Measurements from ENCODE around the gene CNTN4. TPM values are rescaled to one million over a fixed set of nuclear protein-coding genes. Genes with fewer than 3 reads are reported as not detected.

Gene CNTN4
- total RNA-seq, 1 experiment from 2014 or later: not detected

- Mint-ChIP-seq H3K36me3 (peaks cover 66% of the 10 kb centered on the region), H3K4me3 (no peak overlapping the region), H3K27me3 (ENCODE audit: low read depth) (no peaks in the 10 kb centered on the region; the same call in 1 of the 2 replicates), H3K27ac (no peak overlapping the region), H3K9me3 (peaks cover 82% of the 10 kb centered on the region), H3K4me1 (no peaks in the 10 kb centered on the region)
- TF ChIP-seq AFF4 (CRISPR knock-in tag; IDR thresholded peaks at IDR 0.05; ENCODE audit: borderline replicate concordance) (no peak), NFATC4 (CRISPR knock-in tag; IDR thresholded peaks at IDR 0.05) (no peak), CTCF (IDR thresholded peaks at IDR 0.05) (no peak), FOXP1 (CRISPR knock-in tag; IDR thresholded peaks at IDR 0.05; ENCODE audit: borderline replicate concordance) (no peak), NR1H2 (CRISPR knock-in tag; IDR thresholded peaks at IDR 0.05) (no peak), TEAD1 (CRISPR knock-in tag; IDR thresholded peaks at IDR 0.05) (no peak), IRF2 (CRISPR knock-in tag; IDR thresholded peaks at IDR 0.05; ENCODE audit: borderline replicate concordance, low read depth) (no peak), ZNF281 (CRISPR knock-in tag; IDR thresholded peaks at IDR 0.05) (no peak), ESRRA (CRISPR knock-in tag; IDR thresholded peaks at IDR 0.05; ENCODE audit: borderline replicate concordance) (no peak), ZBTB43 (CRISPR knock-in tag; IDR thresholded peaks at IDR 0.05) (no peak), TP53 (CRISPR knock-in tag; IDR thresholded peaks at IDR 0.05) (no peak), ZNF425 (CRISPR knock-in tag; conservative IDR thresholded peaks at IDR 0.05) (no peak), ELF4 (CRISPR knock-in tag; IDR thresholded peaks at IDR 0.05; ENCODE audit: low read depth) (no peak), E2F4 (CRISPR knock-in tag; IDR thresholded peaks at IDR 0.05; ENCODE audit: borderline replicate concordance, low read depth) (no peak), TCF7 (CRISPR knock-in tag; IDR thresholded peaks at IDR 0.05; ENCODE audit: low read depth) (no peak), E2F1 (CRISPR knock-in tag; IDR thresholded peaks at IDR 0.05) (no peak), CBFB (CRISPR knock-in tag; IDR thresholded peaks at IDR 0.05; ENCODE audit: low read depth) (no peak), JAZF1 (CRISPR knock-in tag; IDR thresholded peaks at IDR 0.05) (no peak)
- CTCF ChIA-PET: no interaction called here
- POLR2A ChIA-PET: no interaction called here
- ATAC-seq: no peak
- DNase-seq (ENCODE audit: low spot score): no peak
Observed at GRCh38 chr3:2597615-2598014, 498.9 kb downstream of the CNTN4 start.
